GM10248 (cell line): ENCODE data around the gene CALML6.

Experiments used
- CTCF ChIA-PET: fragments of 300-600 bp; sonication (Branson Sonifier 250); formaldehyde crosslinking; extraction: SDS; loops from one replicate; lab custom pipeline; 2021; ENCODE audit warnings: antibody characterized with exemption; lab: Yijun Ruan, JAX
- POLR2A ChIA-PET: fragments of 350-650 bp; sonication (Branson Sonifier 250); formaldehyde crosslinking; extraction: SDS; loops from one replicate; lab custom pipeline; 2020; ENCODE audit warnings: antibody characterized with exemption; lab: Yijun Ruan, JAX
- DNase-seq: peaks from one replicate; pipeline ENCODE4 v3.0.0; 2012; ENCODE audit errors: extremely low spot score
- TF ChIP-seq, protein P1 (sequence below): IDR thresholded peaks from 2 replicates; pipeline ENCODE4 v1.5.1; 2012; ENCODE audit warnings: mild to moderate bottlenecking, low read depth; ENCODE audit errors: extremely low read depth, missing control alignments, control extremely low read depth

Gene CALML6

DNA sequence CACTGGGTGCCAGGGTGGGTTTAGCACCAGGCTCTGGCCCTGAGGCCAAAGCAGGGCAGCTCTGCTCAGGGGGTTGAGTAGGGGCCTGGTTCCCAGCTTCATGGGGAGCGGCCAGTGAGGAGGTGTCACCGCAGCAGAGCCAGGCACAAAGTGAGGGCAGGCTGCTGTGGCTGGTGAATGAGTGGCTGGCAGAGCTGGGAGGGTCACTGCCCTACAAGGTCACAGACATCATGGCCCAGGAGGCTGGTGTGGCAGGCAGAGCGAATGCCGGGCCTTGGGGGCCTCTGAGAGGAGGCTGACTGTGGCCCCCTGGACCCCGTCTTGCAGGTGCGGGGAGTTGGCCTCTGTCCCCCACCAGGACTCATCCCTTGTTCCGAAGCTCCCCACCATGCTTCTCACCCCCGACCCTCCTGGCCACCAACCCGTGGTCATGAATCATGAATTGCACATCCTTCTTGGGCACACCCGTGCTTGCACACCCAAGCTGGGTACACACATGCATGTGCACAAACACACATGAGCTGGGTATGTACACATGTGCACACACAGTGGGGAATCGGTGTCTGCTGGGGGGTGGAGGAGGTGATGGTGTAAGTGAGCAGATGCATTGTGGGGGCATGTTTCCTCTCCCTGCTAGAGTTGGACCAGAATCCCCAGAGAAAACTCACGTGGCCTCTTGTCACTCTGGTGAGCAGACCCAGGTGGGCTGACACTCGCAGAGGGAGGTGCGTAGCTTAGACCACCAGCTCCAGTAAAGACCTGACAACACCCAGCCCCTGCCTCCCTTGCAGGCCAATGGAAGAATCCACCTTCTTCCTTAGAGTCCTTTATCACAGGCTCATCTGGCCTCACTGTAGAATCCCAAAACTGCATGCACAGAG is 19.4 kb upstream of the CALML6 start:
- POLR2A ChIA-PET: no interaction called here
- no peak for DNase-seq
- CTCF ChIA-PET: interaction anchor here (0.9 to 6.4 kb wide), 2 partner anchors 12 to 16 kb away, joined by 3 to 72 read pairs; no protein-coding TSS in a partner anchor
- TF ChIP-seq, protein P1, sequence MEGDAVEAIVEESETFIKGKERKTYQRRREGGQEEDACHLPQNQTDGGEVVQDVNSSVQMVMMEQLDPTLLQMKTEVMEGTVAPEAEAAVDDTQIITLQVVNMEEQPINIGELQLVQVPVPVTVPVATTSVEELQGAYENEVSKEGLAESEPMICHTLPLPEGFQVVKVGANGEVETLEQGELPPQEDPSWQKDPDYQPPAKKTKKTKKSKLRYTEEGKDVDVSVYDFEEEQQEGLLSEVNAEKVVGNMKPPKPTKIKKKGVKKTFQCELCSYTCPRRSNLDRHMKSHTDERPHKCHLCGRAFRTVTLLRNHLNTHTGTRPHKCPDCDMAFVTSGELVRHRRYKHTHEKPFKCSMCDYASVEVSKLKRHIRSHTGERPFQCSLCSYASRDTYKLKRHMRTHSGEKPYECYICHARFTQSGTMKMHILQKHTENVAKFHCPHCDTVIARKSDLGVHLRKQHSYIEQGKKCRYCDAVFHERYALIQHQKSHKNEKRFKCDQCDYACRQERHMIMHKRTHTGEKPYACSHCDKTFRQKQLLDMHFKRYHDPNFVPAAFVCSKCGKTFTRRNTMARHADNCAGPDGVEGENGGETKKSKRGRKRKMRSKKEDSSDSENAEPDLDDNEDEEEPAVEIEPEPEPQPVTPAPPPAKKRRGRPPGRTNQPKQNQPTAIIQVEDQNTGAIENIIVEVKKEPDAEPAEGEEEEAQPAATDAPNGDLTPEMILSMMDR: no peak

DNA sequence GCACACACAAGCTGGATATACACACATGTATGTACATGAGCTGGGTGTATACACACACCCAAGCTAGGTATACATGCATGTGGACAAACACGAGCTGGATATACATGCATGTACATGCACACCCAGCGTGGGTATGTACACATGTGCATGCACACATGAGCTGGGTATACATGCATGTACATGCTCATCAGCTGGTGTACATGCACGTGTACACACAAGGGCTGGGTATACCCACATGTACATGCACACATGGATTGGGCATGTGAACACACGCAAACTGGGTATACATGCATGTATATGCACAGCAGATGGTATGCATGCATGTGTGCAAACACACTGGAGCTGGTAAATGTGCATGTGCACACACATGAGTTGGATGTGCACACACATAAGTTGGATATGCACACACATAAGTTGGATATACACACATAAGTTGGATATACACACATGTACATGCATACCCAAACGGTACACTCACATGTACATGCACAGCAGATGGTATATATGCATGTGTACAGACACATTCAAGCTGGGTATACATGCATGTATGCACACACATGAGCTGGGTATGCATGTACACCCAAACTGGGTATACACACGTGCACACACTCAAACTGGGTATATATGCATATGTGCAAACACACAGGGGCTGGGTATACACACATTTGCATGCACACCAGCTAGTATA is 16.7 kb upstream of the CALML6 start:
- no peak for DNase-seq
- ChIA-PET POLR2A (no interaction called here), CTCF (interaction anchor here (0.6 to 6.4 kb wide), 3 partner anchors 9 to 220 kb away, joined by 3 to 72 read pairs (median 4); no protein-coding TSS in a partner anchor)
- TF ChIP-seq, protein P1: no peak

GRCh38 chr1:1899266-1899966 is 15.6 kb upstream of the CALML6 start:
- TF ChIP-seq, protein P1: peak; percentile 39
- POLR2A ChIA-PET: no interaction called here
- CTCF ChIA-PET: interaction anchor here (1.0 to 6.4 kb wide), 4 partner anchors 8 to 120 kb away, joined by 3 to 72 read pairs (median 4); no protein-coding TSS in a partner anchor
- DNase-seq: peak; percentile 50

DNA sequence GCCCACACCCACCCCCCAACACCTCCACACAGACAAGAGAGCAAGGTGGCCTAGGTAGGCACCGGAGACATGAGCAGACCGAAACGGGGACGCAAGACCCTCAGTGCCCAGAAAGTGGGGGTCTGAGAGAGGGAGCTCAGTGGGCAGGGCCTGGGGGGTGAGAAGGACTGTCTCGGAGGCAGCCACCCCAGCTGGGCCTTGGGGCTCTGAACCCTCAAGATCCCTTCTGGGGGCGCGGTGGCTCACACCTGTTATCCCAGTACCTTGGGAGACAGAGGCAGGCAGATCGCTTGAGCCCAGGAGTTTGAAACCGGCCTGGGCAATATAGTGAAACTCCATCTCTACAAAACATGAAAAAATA is 15.1 kb upstream of the CALML6 start:
- no peak for DNase-seq
- CTCF ChIA-PET: interaction anchor here (1.2 to 6.4 kb wide), 3 partner anchors 8 to 13 kb away, joined by 3 to 72 read pairs (median 3); no protein-coding TSS in a partner anchor
- TF ChIP-seq, protein P1: no peak
- POLR2A ChIA-PET: no interaction called here

GRCh38 chr1:1900883-1901640 is 14.0 kb upstream of the CALML6 start:
- ChIA-PET CTCF (interaction anchor here (0.9 to 6.4 kb wide), 3 partner anchors 7 to 272 kb away, joined by 3 to 72 read pairs (median 3); no protein-coding TSS in a partner anchor), POLR2A (interaction anchor here (0.6 to 1.2 kb wide), 2 partner anchors 10 to 647 kb away, joined by 3 to 4 read pairs; no protein-coding TSS in a partner anchor)
- TF ChIP-seq, protein P1: no peak
- no peak for DNase-seq
